ENCODE results near the gene COQ8B.
"Not testable (repeated sequence)": the region's sequence is repeated elsewhere in the genome, so short reads cannot be mapped to it uniquely, and the experiment has no call there.

COQ8B gene

DNA sequence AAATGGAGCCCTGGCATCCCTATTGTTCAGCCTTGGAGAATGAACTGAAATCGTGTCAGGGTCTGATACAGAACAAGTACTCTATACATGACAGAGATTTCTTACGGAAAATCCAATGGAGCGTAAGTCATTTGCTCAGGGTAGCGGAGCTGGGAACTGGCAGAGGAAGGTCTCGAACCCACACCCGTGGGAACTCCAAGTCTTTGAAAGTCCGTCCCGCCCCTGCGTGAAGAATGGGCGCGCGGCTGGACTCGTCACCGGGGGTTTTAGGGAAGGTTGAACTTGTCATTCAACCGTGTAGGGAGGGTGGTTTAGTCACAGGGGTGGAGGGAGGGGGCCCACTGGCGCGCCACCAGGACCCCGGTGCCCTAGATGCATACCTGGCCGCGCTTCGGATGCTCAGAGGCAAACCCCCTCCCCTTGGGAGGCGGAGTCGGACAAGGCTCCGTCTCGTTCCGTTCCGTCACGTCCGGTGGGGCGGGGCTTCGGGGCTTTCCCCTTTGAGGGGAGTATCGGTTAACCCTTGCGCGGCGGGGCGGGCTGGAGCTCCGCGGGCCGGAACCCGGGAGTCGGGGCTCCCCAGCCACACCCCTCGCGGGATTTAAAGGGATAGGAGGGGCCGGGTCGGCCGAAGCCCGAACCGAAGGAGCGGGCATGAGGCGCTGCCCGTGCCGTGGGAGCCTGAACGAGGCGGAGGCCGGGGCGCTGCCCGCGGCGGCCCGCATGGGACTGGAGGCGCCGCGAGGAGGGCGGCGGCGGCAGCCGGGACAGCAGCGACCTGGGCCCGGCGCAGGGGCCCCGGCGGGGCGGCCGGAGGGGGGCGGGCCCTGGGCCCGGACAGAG lies at the start of gene COQ8B, which contains the start of gene ITPKC:
TSS of gene COQ8B (minus strand) at position 405 of the 843 bp plus-strand sequence. CDS start 2,254 bp downstream, outside the sequence.
TSS of gene ITPKC (plus strand) at position 631 of the 843 bp plus-strand sequence. CDS start at position 655, 24 bp downstream.
- no peak for TF ChIP-seq CTCF (IDR thresholded peaks at IDR 0.05; ENCODE audit: insufficient read depth, missing control alignments)
- FAIRE-seq (no peak), DNase-seq (ENCODE audit: insufficient read length, low spot score) (peak; percentile 86)

GRCh38 chr19:40766385-40766784 lies 49.7 kb upstream of the COQ8B start:
- FAIRE-seq: not testable (repeated sequence)

GRCh38 chr19:40763963-40764362 lies 47.3 kb upstream of the COQ8B start:
- FAIRE-seq (no peak), DNase-seq (ENCODE audit: insufficient read length, low spot score) (no peak)
- TF ChIP-seq CTCF (IDR thresholded peaks at IDR 0.05; ENCODE audit: insufficient read depth, missing control alignments): no peak

More at GRCh38 chr19:40766385-40766784, 49.7 kb upstream of the COQ8B start:
- not testable (repeated sequence) for DNase-seq (ENCODE audit: insufficient read length, low spot score)

- no peak for TF ChIP-seq CTCF (IDR thresholded peaks at IDR 0.05; ENCODE audit: insufficient read depth, missing control alignments)
- FAIRE-seq (no peak), DNase-seq (ENCODE audit: insufficient read length, low spot score) (no peak)
These were observed 46.8 kb upstream of the COQ8B start for GRCh38 chr19:40763526-40763925.

GRCh38 chr19:40762754-40763470 lies 46.2 kb upstream of the COQ8B start:
- DNase-seq (ENCODE audit: insufficient read length, low spot score): no peak
- TF ChIP-seq CTCF (IDR thresholded peaks at IDR 0.05; ENCODE audit: insufficient read depth, missing control alignments): no peak
- FAIRE-seq: no peak

DNA sequence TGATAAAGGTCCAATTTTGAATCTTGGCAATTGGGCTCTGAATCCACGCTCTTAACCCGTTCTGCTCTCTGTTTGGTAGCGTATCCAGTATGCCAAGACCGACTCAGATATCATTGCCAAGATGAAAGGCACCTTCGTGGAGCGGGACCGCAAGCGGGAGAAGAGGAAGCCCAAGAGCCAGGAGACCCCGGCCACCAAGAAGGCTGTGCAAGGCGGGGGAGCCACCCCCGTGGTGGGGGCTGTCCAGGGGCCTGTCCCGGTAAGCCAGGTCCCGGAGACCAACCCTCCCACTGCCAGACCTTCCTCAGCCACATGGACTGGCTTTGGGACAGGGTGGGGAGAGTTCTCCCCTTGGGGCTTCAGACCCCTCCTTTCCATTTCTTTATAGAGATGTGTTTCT lies 42.7 kb upstream of the COQ8B start:
- TF ChIP-seq CTCF (IDR thresholded peaks at IDR 0.05; ENCODE audit: insufficient read depth, missing control alignments): no peak
- FAIRE-seq (no peak), DNase-seq (ENCODE audit: insufficient read length, low spot score) (no peak)

DNA sequence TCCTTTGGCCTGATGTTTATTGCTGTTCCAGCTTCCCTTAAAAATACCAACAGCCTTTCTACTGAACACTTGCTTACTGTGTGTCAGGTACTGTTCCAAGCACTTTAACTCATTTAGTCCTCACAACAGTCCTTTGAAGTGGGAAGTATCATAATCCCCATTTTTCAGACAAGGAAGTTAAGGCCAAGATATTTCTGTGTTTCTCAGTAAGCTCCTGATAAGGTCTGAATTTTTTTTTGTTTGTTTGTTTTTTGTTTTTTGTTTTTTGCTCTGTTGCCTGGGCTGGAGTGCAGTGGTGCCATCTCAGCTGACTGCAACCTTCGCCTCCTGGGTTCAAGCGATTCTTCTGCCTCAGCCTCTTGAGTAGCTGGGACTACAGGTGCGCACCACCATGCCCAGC lies 41.8 kb upstream of the COQ8B start:
- no peak for FAIRE-seq
- no peak for TF ChIP-seq CTCF (IDR thresholded peaks at IDR 0.05; ENCODE audit: insufficient read depth, missing control alignments)

More for the DNA sequence above, 41.8 kb upstream of the COQ8B start:
- no peak for DNase-seq (ENCODE audit: insufficient read length, low spot score)
